Choroid plexus epithelial cell (primary cell): Measurements from ENCODE around the gene MGAT4C.

Source experiments
- DNase-seq: peaks from one replicate; pipeline ENCODE4 v3.0.0-alpha.2; 2010; ENCODE audit warnings: low read depth
- H3K4me3 ChIP-seq: 2 replicates; pipeline ENCODE4 v1.5.1; 2011; ENCODE audit warnings: low read depth, mild to moderate bottlenecking, control low read depth, low read length, moderate library complexity
- TF ChIP-seq, protein P1 (sequence below): conservative IDR thresholded peaks from 2 replicates; pipeline ENCODE4 v1.5.1; 2011; ENCODE audit warnings: low read depth, mild to moderate bottlenecking, control low read depth, inconsistent platforms, low read length, moderate library complexity

MGAT4C gene

DNA sequence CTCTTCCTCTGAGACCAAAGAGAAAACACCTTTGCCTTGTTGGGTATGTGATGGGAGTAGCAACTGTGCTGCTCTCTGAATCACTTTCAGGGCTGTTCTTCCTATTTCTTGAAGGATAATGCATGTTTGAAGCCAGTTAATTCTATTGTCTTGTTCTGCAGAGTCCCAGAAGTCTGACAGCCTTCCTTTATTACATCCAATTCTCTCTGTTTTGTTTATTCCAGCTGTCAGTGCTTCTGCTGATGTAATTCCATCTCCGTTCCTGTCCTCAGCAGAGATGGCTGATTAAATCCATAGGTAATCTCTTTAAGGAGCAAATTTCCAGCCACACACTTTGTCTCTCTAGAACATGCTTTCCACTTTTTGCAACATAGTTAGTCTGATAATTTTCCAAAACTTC is 59.7 kb downstream of the MGAT4C start:
- TF ChIP-seq, protein P1, sequence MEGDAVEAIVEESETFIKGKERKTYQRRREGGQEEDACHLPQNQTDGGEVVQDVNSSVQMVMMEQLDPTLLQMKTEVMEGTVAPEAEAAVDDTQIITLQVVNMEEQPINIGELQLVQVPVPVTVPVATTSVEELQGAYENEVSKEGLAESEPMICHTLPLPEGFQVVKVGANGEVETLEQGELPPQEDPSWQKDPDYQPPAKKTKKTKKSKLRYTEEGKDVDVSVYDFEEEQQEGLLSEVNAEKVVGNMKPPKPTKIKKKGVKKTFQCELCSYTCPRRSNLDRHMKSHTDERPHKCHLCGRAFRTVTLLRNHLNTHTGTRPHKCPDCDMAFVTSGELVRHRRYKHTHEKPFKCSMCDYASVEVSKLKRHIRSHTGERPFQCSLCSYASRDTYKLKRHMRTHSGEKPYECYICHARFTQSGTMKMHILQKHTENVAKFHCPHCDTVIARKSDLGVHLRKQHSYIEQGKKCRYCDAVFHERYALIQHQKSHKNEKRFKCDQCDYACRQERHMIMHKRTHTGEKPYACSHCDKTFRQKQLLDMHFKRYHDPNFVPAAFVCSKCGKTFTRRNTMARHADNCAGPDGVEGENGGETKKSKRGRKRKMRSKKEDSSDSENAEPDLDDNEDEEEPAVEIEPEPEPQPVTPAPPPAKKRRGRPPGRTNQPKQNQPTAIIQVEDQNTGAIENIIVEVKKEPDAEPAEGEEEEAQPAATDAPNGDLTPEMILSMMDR: no peak
- no peak overlapping the region for H3K4me3 ChIP-seq
- DNase-seq: no peak

DNA sequence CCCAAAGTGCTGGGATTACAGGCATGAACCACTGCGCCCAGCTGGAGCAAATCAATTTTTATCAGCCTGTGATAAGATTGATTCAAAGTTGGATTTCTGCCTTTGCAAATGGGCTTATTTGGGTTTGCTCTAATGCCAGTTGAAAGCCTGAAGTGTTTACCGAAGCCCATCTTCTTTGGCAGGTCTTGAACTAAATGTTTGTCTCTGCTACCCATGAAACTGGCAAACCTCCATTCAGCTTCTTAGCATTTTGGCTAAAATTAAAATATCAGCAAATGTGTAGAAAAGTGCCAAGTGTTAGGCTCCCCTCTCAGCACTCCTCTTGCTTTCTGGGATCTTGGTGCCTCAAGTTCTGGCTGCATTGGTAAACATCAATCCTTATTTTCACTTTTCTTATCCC is 61.5 kb downstream of the MGAT4C start:
- TF ChIP-seq, protein P1: no peak
- H3K4me3 ChIP-seq: no peak overlapping the region
- no peak for DNase-seq

DNA sequence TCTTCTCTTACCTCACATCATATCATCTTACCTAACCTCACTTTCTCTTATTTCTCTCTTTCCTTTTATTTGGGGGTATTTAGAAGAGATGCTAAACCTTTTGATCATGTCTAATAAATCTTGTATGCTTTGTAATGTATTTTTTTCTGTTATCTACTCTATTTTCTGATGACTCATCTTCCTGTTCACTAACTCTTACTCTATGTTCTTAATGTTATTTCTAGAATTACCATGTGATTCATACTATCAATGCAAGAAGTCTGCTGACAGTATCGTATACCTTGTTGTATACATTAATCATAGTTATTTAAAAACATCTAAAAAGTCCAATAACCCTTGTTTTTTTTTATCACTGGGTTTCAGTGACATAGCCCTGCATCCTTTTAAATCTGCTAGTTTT is 62.3 kb downstream of the MGAT4C start:
- TF ChIP-seq, protein P1: no peak
- H3K4me3 ChIP-seq: no peak overlapping the region
- DNase-seq: peak; percentile 43

DNA sequence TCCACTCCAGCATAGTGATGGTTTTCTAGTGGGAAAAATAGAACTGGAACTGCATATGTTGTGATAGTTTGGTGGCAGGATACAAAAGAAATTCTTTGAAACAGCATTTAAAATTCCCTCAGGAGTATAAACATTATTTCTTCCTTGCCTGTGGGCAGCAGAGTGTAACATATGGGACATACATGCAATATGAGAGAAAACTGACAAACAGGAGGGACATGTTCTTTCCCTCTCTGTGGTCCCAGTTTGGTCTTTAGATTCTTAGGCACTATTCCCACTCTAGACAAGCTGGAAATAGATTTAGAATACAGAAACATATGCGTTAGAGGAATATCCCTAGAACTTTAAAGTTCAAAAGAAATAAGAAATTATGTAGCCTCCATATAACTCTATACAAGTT is 68.0 kb downstream of the MGAT4C start:
- TF ChIP-seq, protein P1: no peak
- no peak for DNase-seq
- H3K4me3 ChIP-seq: no peak overlapping the region

DNA sequence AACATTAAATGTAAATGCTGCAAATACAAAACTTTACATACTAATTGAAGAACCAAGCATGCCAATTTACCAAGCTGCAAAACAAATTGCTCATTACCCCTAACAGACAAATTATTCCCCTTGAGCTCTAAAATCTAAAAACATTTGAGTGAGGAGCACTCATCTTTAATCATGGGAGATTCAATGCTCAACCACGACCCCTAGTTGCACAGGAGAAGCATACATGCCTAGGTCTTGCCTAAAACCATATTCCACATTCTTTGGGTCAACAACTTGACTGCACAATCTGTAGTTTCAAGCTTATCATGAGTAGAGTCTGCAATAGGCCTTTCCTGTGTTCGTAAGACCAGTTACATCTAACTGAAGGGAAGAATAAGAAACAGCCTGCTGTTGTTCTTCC is 69.7 kb downstream of the MGAT4C start:
- peak; percentile 34 for DNase-seq
- no peak overlapping the region for H3K4me3 ChIP-seq
- TF ChIP-seq, protein P1: peak; percentile 37

DNA sequence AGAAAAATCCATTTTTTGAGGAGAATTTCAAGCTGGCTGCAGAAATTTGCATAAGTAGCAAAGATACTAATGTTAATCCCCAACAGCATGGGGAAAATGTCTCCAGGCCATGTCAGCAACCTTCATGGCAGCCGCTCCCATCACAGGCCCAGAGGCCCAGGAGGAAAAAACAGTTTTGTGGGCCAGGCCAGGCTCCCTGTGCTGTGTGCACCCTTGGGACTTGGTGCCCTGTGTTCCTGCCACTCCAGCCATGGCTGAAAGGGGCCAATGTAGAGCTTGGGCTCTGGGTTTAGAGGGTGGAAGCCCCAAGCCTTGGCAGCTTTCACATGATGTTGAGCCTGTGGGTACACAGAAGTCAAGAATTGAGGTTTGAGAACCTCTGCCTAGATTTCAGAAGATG is 76.3 kb downstream of the MGAT4C start:
- TF ChIP-seq, protein P1: no peak
- no peak for DNase-seq
- no peak overlapping the region for H3K4me3 ChIP-seq

DNA sequence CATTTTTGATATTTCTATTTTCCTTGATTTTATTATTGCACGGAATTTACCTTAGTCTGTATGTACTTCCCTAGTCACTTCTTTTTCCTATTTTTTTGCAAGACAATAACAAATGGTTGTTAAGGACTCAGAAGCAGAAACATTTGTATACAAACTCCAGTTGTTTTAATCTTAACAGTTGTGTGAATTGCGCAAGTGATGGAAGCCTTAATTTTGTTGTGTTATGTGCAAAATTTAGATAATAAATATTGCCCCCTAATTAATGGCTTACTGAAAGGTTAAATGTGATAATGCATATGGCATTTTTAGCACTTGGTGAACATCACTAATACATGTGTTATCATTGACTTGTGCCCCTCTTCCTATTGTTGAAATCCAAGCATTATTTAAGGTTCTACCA is 82.0 kb downstream of the MGAT4C start:
- TF ChIP-seq, protein P1: no peak
- no peak for DNase-seq
- no peak overlapping the region for H3K4me3 ChIP-seq
